ENCODE measurements around the gene PLA2G2C.

DNA sequence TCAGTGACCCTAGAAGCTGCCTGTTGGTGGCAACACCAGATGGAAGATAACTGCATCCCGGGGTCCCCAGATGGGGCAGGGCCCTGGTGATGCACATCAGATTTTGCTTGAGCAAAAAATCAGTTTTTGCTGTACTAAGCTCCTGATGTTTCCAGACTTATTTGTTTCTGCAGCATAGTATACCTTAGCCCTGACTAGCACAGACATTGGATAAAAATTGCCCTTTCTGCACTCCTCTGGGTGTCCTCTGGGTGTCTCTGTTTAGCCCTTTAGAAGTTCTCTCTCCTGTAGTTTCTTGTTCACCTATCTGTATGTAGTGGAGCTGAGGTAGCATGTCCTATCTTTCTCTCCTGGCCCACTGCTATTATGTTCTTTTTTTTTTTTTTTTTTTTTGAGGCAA lies 30.3 kb upstream of the PLA2G2C start:
- TF ChIP-seq, protein P1, sequence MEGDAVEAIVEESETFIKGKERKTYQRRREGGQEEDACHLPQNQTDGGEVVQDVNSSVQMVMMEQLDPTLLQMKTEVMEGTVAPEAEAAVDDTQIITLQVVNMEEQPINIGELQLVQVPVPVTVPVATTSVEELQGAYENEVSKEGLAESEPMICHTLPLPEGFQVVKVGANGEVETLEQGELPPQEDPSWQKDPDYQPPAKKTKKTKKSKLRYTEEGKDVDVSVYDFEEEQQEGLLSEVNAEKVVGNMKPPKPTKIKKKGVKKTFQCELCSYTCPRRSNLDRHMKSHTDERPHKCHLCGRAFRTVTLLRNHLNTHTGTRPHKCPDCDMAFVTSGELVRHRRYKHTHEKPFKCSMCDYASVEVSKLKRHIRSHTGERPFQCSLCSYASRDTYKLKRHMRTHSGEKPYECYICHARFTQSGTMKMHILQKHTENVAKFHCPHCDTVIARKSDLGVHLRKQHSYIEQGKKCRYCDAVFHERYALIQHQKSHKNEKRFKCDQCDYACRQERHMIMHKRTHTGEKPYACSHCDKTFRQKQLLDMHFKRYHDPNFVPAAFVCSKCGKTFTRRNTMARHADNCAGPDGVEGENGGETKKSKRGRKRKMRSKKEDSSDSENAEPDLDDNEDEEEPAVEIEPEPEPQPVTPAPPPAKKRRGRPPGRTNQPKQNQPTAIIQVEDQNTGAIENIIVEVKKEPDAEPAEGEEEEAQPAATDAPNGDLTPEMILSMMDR (IDR thresholded peaks at IDR 0.05; ENCODE audit: low read length) = peak; percentile 49
- no peak for TF ChIP-seq EZH2phosphoT487 (IDR thresholded peaks at IDR 0.05; ENCODE audit: low read length)
- TF ChIP-seq EZH2 (optimal IDR thresholded peaks at IDR 0.05; ENCODE audit: low read depth, low read length) = no peak
